Neural progenitor cell (in vitro differentiated cells): ENCODE results near the gene ATXN7L2. TPM values are rescaled to one million over a fixed set of nuclear protein-coding genes. Genes with fewer than 3 reads are reported as not detected.

Experiments
- DNase-seq: peaks from one replicate; pipeline ENCODE4 v3.0.0-alpha.2; 2016; ENCODE audit warnings: low spot score
- H2AFZ ChIP-seq: fragments of 200-600 bp; sonication (generic); replicated peaks from 2 replicates; pipeline ENCODE4 v1.6.1; 2016; ENCODE audit warnings: antibody characterized with exemption
- H3F3A ChIP-seq: fragments of 200-600 bp; sonication (generic); 2 replicates; pipeline ENCODE4 v1.6.1; 2016; ENCODE audit warnings: antibody characterized with exemption, low read depth
- H3K27ac ChIP-seq: fragments of 200-600 bp; sonication (generic); 2 replicates; pipeline ENCODE4 v1.5.1; 2016; ENCODE audit warnings: mild to moderate bottlenecking
- H3K27me3 ChIP-seq: fragments of 200-600 bp; sonication (generic); 2 replicates; pipeline ENCODE4 v1.6.1; 2016; ENCODE audit warnings: mild to moderate bottlenecking, moderate library complexity
- H3K36me3 ChIP-seq: fragments of 200-600 bp; sonication (generic); 2 replicates; pipeline ENCODE4 v1.5.1; 2016
- H3K4me1 ChIP-seq: fragments of 200-600 bp; sonication (generic); 2 replicates; pipeline ENCODE4 v1.6.1; 2016; ENCODE audit warnings: mixed run types
- H3K4me2 ChIP-seq: fragments of 200-600 bp; sonication (generic); 2 replicates; pipeline ENCODE4 v1.6.1; 2016
- H3K4me3 ChIP-seq: fragments of 200-600 bp; sonication (generic); 2 replicates; pipeline ENCODE4 v1.5.1; 2016
- H3K79me2 ChIP-seq: fragments of 200-600 bp; sonication (generic); 2 replicates; pipeline ENCODE4 v1.6.1; 2016; ENCODE audit warnings: low read depth
- H3K9ac ChIP-seq: fragments of 200-600 bp; sonication (generic); 2 replicates; pipeline ENCODE4 v1.6.1; 2016
- H3K9me3 ChIP-seq: fragments of 200-600 bp; sonication (generic); 2 replicates; pipeline ENCODE4 v1.5.1; 2016; ENCODE audit warnings: low read depth
- H4K20me1 ChIP-seq: fragments of 200-600 bp; sonication (generic); 2 replicates; pipeline ENCODE4 v1.6.1; 2016; ENCODE audit warnings: low read depth
- H3K27ac Mint-ChIP-seq: 3 replicates; pipeline ENCODE4 v1.8.0; 2021; ENCODE audit warnings: mixed read lengths
- H3K27me3 Mint-ChIP-seq: 2 replicates; pipeline ENCODE4 v1.8.0; 2022; ENCODE audit warnings: low read depth, mild to moderate bottlenecking, inconsistent platforms, moderate library complexity, mixed read lengths; ENCODE audit not compliant: insufficient read depth
- H3K36me3 Mint-ChIP-seq: 3 replicates; pipeline ENCODE4 v1.8.0; 2021; ENCODE audit warnings: mixed read lengths
- H3K4me1 Mint-ChIP-seq: 3 replicates; pipeline ENCODE4 v1.8.0; 2021; ENCODE audit warnings: mixed read lengths
- H3K4me3 Mint-ChIP-seq: 3 replicates; pipeline ENCODE4 v1.8.0; 2021; ENCODE audit warnings: mild to moderate bottlenecking, moderate library complexity, mixed read lengths
- H3K9me3 Mint-ChIP-seq: 3 replicates; pipeline ENCODE4 v1.8.0; 2020; ENCODE audit warnings: mixed read lengths
- EZH2 ChIP-seq: fragments of 200-600 bp; sonication (generic); IDR thresholded peaks from 2 replicates; pipeline ENCODE4 v1.6.1; 2017; ENCODE audit warnings: antibody characterized with exemption, mild to moderate bottlenecking, moderate library complexity
- EZH2phosphoT487 ChIP-seq: fragments of 200-600 bp; sonication (generic); IDR thresholded peaks from 2 replicates; pipeline ENCODE4 v1.6.1; 2017; ENCODE audit warnings: antibody characterized with exemption
- total RNA-seq: library from RNA; depleted of rRNA; stranded (reverse); fragments of >200 nt; gene quantifications from 2 replicates; pipeline ENCODE4 v1.2.3, GENCODE V29; 2015; ENCODE audit warnings: low replicate concordance
- TF ChIP-seq, protein P1 (sequence below): fragments of 200-600 bp; sonication (generic); IDR thresholded peaks from 2 replicates; pipeline ENCODE4 v1.5.1; 2017; ENCODE audit warnings: antibody characterized with exemption, mild to moderate bottlenecking

Gene ATXN7L2
- total RNA-seq, 1 donor from 2014 or later, result 6.5 TPM

DNA sequence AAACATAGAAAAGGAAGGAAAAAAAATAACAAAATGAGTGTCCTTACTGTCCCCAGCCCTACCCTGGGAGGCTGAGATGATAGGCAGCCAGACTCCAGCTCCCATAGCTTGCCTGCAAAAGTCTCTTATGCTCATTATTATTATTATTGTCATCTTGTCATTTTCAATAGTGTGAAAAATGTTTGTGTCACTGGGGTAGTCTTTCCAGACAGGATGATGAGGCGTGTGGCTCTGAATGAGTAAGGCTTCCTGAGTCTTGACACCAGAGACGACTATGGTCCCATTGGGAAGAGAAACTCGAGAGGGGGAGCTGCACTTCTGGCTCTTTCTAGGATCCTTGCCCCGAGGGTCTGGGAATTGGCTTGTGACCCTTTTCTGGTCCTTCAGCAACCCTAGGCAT is 9.1 kb downstream of the ATXN7L2 start:
- Histone ChIP-seq H3F3A (peaks cover 19% of the 10 kb centered on the region), H3K27me3 (no peaks in the 10 kb centered on the region), H3K4me1 (peaks cover 10% of the 10 kb centered on the region), H3K79me2 (peaks cover 6% of the 10 kb centered on the region), H3K4me2 (no peak overlapping the region), H3K27ac (no peak overlapping the region), H3K9me3 (no peaks in the 10 kb centered on the region), H3K4me3 (no peak overlapping the region), H3K9ac (no peak overlapping the region), H3K36me3 (no peaks in the 10 kb centered on the region), H4K20me1 (no peaks in the 10 kb centered on the region), H2AFZ (no peak overlapping the region)
- Mint-ChIP-seq H3K27ac (no peak overlapping the region), H3K4me1 (peaks cover 17% of the 10 kb centered on the region), H3K4me3 (peak overlapping the region; percentile 73), H3K9me3 (no peaks in the 10 kb centered on the region), H3K27me3 (peaks cover 16% of the 10 kb centered on the region), H3K36me3 (peaks cover 11% of the 10 kb centered on the region)
- no peak for DNase-seq
- TF ChIP-seq, protein P1, sequence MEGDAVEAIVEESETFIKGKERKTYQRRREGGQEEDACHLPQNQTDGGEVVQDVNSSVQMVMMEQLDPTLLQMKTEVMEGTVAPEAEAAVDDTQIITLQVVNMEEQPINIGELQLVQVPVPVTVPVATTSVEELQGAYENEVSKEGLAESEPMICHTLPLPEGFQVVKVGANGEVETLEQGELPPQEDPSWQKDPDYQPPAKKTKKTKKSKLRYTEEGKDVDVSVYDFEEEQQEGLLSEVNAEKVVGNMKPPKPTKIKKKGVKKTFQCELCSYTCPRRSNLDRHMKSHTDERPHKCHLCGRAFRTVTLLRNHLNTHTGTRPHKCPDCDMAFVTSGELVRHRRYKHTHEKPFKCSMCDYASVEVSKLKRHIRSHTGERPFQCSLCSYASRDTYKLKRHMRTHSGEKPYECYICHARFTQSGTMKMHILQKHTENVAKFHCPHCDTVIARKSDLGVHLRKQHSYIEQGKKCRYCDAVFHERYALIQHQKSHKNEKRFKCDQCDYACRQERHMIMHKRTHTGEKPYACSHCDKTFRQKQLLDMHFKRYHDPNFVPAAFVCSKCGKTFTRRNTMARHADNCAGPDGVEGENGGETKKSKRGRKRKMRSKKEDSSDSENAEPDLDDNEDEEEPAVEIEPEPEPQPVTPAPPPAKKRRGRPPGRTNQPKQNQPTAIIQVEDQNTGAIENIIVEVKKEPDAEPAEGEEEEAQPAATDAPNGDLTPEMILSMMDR, result no peak
- TF ChIP-seq EZH2 (no peak), EZH2phosphoT487 (no peak)

DNA sequence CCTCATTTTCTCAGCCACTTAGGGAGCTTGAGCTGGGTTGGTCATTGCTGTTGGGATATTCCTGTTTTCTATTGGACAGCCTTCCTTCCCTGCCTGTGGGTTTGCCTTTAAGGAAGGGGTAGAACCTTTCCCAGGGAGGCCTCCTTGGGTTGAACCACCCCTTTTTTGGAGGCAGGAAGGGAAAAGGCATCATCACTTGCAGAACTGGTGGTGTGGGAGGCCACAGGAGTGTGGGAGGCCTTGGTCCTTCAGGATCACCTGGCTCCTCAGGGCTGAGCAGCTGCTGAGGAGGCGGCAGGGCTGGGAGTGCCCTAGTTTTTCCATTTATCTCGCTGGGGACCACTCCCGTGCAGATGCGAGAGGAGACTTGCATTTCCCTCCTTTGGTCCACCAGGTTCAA is 9.5 kb downstream of the ATXN7L2 start:
- Mint-ChIP-seq H3K36me3 (peaks cover 7% of the 10 kb centered on the region), H3K4me1 (peaks cover 20% of the 10 kb centered on the region), H3K9me3 (no peaks in the 10 kb centered on the region), H3K4me3 (peak overlapping the region; percentile 94), H3K27me3 (peaks cover 12% of the 10 kb centered on the region), H3K27ac (no peak overlapping the region)
- H3K27ac ChIP-seq, result no peak overlapping the region
- no peak for DNase-seq
- H3F3A ChIP-seq, result peaks cover 24% of the 10 kb centered on the region
- no peaks in the 10 kb centered on the region for H3K36me3 ChIP-seq
- no peak overlapping the region for H3K4me3 ChIP-seq
- H2AFZ ChIP-seq, result peak overlapping the region; percentile 45
- H3K9ac ChIP-seq, result no peak overlapping the region
- peaks cover 6% of the 10 kb centered on the region for H3K79me2 ChIP-seq
- H3K4me1 ChIP-seq, result peaks cover 15% of the 10 kb centered on the region
- peaks cover 4% of the 10 kb centered on the region for H4K20me1 ChIP-seq
- no peaks in the 10 kb centered on the region for H3K27me3 ChIP-seq
- TF ChIP-seq, protein P1, result no peak
- no peak for TF ChIP-seq EZH2
- no peak for TF ChIP-seq EZH2phosphoT487
- H3K4me2 ChIP-seq, result no peak overlapping the region
- no peaks in the 10 kb centered on the region for H3K9me3 ChIP-seq

DNA sequence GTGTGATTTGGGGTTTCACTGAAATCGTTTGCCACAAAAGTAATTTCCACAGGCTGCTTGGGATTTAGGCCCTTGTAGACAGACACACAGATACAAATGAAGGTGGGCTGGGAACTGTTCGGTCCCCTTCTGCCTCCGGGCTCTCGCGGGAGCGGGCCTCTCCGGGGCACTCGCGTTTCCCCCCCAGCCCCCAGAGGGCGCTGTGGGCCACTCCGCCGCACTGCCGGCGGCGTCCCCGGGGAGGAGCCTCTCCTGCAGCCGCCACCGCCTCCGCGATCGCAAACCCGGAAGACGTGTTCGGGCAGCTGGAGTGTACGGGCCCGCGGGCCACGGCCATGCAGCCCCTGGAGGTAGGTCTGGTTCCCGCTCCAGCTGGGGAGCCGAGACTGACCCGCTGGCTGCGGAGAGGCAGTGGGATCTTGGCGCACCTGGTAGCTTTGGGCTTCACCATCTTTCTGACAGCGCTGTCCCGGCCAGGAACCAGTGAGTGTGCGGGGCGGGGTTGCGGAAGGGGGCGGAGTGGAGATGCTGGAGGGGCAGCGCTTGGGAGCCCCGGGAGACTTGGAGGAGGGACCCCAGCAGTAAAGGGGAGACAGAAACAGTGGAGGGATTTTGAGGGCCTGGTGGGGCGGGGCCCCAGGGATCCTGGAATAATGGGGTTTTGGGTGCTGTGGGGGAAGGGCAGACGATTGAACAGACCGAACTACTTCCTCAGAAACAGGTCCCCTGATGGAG is 10.3 kb downstream of the ATXN7L2 start, which contains the start of gene CYB561D1:
TSS of gene CYB561D1 (plus strand) at position 290 of the 735 bp plus-strand sequence. CDS start at position 336, 46 bp downstream.
- H3K36me3 Mint-ChIP-seq, result peaks cover 7% of the 10 kb centered on the region
- TF ChIP-seq, protein P1, result peak; percentile 93
- TF ChIP-seq EZH2phosphoT487, result no peak
- peaks cover 4% of the 10 kb centered on the region for H4K20me1 ChIP-seq
- H3K9ac ChIP-seq, result no peak within 1 kb of the TSS
- H3K4me1 ChIP-seq, result peaks cover 20% of the 10 kb centered on the region
- peaks cover 31% of the 10 kb centered on the region for H3F3A ChIP-seq
- H3K79me2 ChIP-seq, result peaks cover 6% of the 10 kb centered on the region
- peaks cover 26% of the 10 kb centered on the region for H3K4me1 Mint-ChIP-seq
- no peaks in the 10 kb centered on the region for H3K36me3 ChIP-seq
- peak within 1 kb of the TSS; percentile 89 for H2AFZ ChIP-seq
- DNase-seq, result peak; percentile 93
- no peak within 1 kb of the TSS for H3K27ac ChIP-seq
- H3K4me3 ChIP-seq, result peak within 1 kb of the TSS; percentile 73
- peak within 1 kb of the TSS; percentile 94 for H3K4me3 Mint-ChIP-seq
- no peak within 1 kb of the TSS for H3K27ac Mint-ChIP-seq
- H3K4me2 ChIP-seq, result peak within 1 kb of the TSS; percentile 73
- H3K9me3 Mint-ChIP-seq, result no peaks in the 10 kb centered on the region
- no peaks in the 10 kb centered on the region for H3K27me3 ChIP-seq
- H3K27me3 Mint-ChIP-seq, result peaks cover 9% of the 10 kb centered on the region
- H3K9me3 ChIP-seq, result no peaks in the 10 kb centered on the region
